NCI-H345 (cell line): Measurements from ENCODE around the gene AXIN2.
"Not testable (repeated sequence)": the region's sequence is repeated elsewhere in the genome, so short reads cannot be mapped to it uniquely, and the experiment has no call there.

Experiments used
- DNase-seq: peaks from one replicate; lab custom pipeline; 2025; lab: John Stamatoyannopoulos, UW

The AXIN2 gene

GRCh38 chr17:65536573-65537342, 24.7 kb downstream of the AXIN2 start:
- DNase-seq = no peak

DNA sequence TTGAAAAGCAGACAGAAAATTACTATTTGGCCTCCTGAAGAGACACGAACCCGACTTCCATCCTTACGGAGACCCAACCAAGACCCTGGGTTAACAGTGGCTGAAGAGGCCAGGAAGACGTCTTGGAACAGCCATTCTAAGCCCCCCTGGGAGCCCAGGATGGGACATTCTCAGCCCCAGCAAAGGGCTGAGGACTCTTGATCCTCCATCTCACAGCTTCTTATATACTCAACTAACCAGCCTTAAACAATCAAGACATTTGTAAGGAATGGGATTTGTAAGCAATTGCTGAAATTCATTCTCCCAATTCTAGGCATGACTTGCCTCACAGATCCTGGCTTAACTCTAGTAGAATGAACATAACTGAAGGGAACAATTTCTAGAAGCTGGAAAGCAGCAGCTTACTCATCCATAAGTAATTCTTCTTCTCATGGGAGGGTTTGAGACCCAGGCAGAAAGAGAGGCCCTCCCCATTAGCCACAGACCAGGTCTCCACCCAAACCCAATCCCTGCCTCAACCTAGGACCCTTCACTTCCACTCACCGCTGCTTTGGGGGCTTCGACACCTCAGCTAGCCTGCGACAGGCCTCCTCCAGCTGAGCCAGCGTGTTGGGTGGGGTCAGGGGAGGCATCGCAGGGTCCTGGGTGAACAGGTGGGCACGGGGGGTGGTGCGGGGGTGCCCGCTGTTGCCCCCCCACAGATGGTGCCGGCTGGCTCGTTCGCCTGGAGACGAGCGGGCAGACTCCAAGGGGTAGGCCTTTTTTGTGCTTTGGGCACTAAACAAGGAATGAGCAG, 25.5 kb downstream of the AXIN2 start:
- DNase-seq = no peak

GRCh38 chr17:65533852-65534457, 27.5 kb downstream of the AXIN2 start:
- DNase-seq = no peak

DNA sequence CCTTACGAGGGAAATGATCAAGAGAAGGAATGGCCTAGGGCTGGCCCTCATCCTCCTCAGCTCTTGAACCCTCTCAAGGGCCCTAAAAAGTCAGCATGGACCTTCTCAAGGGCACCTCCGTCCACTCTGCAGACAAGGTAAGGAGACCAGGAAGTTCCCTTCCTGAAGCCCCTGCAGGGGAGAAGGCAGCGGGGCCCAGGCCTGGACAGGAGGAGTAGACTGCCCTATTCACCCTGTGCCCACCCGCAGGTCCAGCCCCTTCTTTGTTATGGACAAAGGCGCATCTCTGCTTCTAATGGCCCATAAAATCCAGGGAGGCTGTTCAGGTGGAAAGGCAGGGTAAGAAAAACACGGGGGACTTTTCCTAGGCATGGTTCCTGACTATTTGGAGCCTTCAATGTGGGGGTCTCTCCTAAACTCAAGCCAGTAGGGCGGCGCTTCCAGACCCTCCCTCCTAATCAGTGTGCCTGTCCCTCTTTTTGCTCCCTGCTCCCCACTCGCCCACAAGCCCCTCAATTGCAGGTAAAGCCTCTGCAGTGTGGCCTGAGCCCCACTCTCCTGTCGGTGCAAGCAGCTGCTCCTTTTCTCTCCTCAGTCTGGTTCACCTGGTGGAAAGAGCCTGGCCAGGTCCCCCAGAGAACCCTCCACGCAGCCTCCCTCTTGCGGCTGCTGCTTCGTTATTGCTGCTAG, 28.2 kb downstream of the AXIN2 start:
- DNase-seq = no peak

GRCh38 chr17:65532101-65532890, 29.2 kb downstream of the AXIN2 start:
- no peak for DNase-seq

- DNase-seq = no peak
Observed at GRCh38 chr17:65531256-65532100, 30.0 kb downstream of the AXIN2 start.

GRCh38 chr17:65530523-65531255, 30.8 kb downstream of the AXIN2 start:
- DNase-seq = no peak

- DNase-seq = no peak
Observed at GRCh38 chr17:65529761-65530522, 31.5 kb downstream of the AXIN2 start.

GRCh38 chr17:65529040-65529633, 32.3 kb downstream of the AXIN2 start:
- DNase-seq = no peak

DNA sequence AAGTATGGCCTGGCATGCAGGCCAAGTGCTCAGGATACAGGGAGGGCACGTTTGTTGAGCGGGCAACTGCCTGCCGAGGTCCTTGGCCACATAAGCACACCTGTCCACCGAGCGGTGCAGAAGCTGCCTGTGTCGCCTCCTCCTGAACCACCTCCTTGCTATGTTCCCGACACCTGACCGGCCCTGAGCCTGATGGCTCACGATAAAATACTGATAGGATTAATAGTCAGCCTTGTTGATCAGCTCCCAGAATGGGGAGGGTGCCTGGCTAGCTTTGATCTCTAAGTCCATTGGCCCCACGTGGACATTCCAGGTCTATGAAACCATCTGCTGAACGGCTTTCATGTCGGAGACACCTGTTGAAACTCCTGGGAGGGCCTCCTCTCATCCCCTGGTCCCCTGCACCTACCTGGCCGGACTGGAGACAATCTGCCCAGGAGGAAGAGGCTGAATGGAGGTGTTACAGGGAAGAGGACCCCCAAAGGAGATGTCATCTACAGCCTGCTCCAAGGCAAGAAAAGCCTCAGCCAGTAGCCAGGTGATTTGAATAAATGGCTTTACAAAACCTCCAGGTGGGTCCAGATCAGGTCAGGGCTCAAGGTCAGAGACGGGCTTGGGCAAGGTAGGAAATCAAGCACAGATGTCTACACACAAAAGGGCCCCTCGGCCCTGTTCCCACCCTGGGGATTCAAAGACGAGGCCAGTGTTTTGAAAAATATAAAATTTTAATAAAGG, 33.4 kb downstream of the AXIN2 start:
- no peak for DNase-seq

DNA sequence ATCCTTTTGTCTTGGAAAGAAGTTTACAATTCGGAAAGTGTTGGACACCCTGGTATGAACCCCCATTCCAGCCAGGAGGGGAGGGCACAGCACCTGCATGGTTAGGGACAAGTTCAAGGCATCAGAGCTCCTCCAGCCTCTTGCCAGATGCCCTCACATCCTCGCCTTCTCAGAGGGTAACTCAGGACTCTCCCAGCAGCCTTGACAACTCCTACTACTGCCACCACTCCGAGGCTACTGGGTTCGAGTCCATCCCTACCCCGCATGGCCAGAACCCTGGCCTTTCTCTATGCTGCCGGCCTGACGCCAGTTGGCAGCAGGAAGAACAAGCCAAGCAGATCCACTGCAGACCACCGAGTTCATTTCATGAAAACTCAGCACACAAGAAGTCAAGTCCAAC, 34.1 kb downstream of the AXIN2 start:
- DNase-seq = no peak

DNA sequence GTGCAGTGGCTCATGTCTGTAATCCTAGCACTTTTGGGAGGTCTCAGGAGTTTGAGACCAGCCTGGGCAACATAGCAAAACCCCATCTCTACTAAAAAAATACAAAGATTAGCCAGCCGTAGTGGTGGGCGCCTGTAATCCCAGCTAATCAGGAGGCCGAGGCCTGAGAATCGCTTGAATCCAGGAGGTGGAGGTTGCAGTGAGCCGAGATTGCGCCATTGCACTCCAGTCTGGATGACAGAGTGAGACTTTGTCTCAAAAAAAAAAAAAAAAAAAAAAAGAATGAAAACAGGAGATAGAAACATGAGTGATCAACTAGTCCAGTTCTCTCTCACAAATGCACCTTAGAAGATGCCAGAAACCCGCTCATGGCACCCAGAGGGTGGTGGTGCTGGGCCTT, 34.6 kb downstream of the AXIN2 start:
- DNase-seq = not testable (repeated sequence)

DNA sequence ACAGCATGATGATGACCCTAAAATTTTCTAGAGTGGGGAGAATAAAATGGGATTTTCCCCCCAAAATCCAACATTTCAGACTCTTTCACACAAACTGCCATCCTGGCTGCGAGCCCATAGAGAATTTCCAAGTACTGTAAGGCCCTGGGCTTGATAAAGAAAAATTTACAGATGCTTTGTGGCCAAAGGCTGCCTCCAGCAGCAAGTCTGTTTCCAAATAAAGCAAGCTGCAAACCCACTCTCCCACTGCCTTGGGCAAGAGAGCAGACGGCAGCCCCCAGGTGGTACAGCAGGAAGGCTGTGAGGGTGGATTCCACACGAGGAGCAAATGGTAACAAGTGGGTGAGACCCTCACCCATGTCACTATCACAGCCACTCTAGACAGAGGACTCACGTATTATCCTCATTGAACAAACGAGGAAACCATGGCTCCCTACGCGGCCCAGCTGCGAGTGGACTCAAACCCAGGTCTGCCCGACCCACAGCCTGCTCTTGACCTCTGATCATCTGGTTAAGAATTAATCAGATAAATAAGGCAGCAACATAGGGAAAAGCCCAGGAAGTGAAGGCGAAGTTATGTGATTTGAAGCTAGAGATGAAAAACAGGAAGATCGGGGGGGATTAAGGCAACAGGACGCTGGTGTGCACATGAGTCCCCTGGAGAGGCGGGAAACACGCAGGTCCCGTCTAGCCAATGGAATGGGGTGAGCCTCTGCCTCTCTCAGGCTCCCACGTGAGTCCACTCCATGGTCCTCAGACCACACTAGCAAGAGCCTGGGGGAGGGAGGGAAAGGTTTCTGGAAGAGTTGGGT, 37.4 kb downstream of the AXIN2 start:
- no peak for DNase-seq

DNA sequence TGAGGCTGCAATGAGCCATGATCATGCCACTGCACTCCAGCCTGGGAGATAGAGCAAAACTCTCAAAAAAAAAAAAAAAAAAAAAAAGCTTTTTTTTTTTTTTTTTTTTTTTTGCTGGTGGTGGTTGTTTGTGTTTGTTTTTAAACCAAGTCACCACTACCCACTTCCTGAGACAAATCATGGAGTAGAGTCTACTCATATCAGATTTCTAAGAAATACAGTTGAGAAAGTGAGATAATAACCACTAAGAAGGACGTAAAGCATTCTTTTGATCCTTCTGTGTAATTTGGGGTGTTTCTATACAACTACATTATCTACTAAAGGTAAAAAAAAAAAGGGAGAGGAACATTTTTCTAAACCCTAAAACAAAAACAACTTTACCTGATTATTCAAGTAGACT, 38.0 kb downstream of the AXIN2 start:
- DNase-seq = no peak

DNA sequence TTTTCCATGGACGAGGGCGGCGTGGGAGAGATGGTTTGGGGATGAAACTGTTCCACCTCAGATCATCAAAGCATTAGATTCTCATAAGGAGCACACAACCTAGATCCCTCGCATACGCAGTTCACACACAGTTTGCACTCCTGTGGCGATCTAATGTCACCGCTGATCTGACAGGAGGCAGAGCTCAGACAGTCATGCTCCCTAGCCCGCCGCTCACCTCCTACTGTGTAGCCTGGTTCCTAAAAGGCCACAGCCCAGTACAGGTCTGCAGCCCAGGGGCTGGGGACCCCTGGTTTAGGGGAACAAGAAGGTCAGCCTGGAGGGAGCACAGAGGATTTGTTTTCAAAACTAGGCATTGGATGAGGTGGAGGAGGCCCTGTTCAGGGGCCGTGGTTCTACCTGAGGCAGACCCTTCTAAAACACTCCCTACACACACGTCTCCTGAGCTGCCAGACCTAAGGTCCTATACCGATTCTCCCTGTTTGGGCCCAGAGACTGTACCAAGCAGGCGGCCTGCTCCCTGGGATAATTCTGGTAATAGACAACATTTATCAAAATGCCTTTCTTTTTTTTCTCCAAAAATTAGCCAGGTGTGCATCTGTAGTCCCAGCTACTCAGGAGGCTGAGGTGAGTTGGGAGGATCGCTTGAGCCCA, 38.6 kb downstream of the AXIN2 start:
- no peak for DNase-seq

- DNase-seq = no peak
Observed at GRCh38 chr17:65519462-65519861, 42.0 kb downstream of the AXIN2 start.

- no peak for DNase-seq
Observed at GRCh38 chr17:65518256-65518655, 43.2 kb downstream of the AXIN2 start.
